GM23338 (cell line): ENCODE data around the gene CCDC82.

Source experiments
- CTCF ChIP-seq, 2 experiments: fragments of 200-600 bp in 1 of 2; sonication (generic) in 1 of 2; conservative IDR thresholded peaks; 2 replicates each; pipeline versions ENCODE4 v1.5.1 to v1.6.1; 2016 to 2017; ENCODE audit warnings: antibody characterized with exemption in 2 of 2, low read depth in 2 of 2, mild to moderate bottlenecking in 2 of 2, moderate library complexity in 1 of 2
- EZH2 ChIP-seq: fragments of 200-600 bp; sonication (generic); IDR thresholded peaks from one replicate; pipeline ENCODE4 v1.8.0; 2017; ENCODE audit warnings: antibody characterized with exemption, mild to moderate bottlenecking, low read depth; ENCODE audit not compliant: unreplicated experiment
- EZH2phosphoT487 ChIP-seq: fragments of 200-600 bp; sonication (generic); IDR thresholded peaks from one replicate; pipeline ENCODE4 v1.8.1; 2018; ENCODE audit warnings: antibody characterized with exemption; ENCODE audit not compliant: unreplicated experiment
- POLR2AphosphoS5 ChIP-seq: IDR thresholded peaks from 2 replicates; pipeline ENCODE4 v1.6.1; 2016; ENCODE audit warnings: antibody characterized with exemption, low read depth
- REST ChIP-seq: IDR thresholded peaks from one replicate; pipeline ENCODE4 v1.6.1; 2018; ENCODE audit warnings: antibody characterized with exemption; ENCODE audit not compliant: unreplicated experiment
- STAT1 ChIP-seq: IDR thresholded peaks from one replicate; pipeline ENCODE4 v1.6.1; 2016; ENCODE audit warnings: antibody characterized with exemption; ENCODE audit not compliant: unreplicated experiment

GRCh38 chr11:96307776-96308140 is 82.0 kb downstream of the CCDC82 start:
- TF ChIP-seq EZH2 (no peak), CTCF (conservative IDR thresholded peaks at IDR 0.05; ENCODE audit: low read depth in 2 of 2) (no peak), EZH2phosphoT487 (no peak), POLR2AphosphoS5 (no peak), STAT1 (no peak), REST (no peak)
